Liver (tissue), 9 donors: ENCODE data around the gene SGTB. TPM values are rescaled to one million over a fixed set of nuclear protein-coding genes. Genes with fewer than 3 reads are reported as not detected.
A peak's percentile ranks its signal among the peaks of the same experiment; 100 is the strongest.
"Not testable (repeated sequence)": the region's sequence is repeated elsewhere in the genome, so short reads cannot be mapped to it uniquely, and the experiment has no call there.

Experiments
- DNase-seq: peaks from one replicate; pipeline ENCODE4 v3.0.0-alpha.2; 2017; ENCODE audit warnings: low spot score
- H3K27ac ChIP-seq, 2 donors: one replicate each; pipeline ENCODE4 v1.7.0; 2013; ENCODE audit warnings: inconsistent platforms in 2 of 2, low read length in 2 of 2, control low read depth in 1 of 2, low read depth in 1 of 2, mild to moderate bottlenecking in 1 of 2
- H3K27me3 ChIP-seq, 4 donors: one replicate each; pipeline versions ENCODE4 v1.6.1 to v1.7.0; 2013; ENCODE audit warnings: low read length in 3 of 4, inconsistent platforms in 1 of 4, mild to moderate bottlenecking in 1 of 4, moderate library complexity in 1 of 4; ENCODE audit not compliant: control insufficient read depth in 4 of 4, insufficient read depth in 4 of 4
- H3K36me3 ChIP-seq, 4 donors: one replicate each; pipeline versions ENCODE4 v1.6.1 to v1.7.0; 2013; ENCODE audit warnings: low read length in 3 of 4, mild to moderate bottlenecking in 3 of 4, low read depth in 1 of 4, moderate library complexity in 1 of 4; ENCODE audit not compliant: control insufficient read depth in 4 of 4, insufficient read depth in 3 of 4
- H3K4me1 ChIP-seq, 4 donors: one replicate each; pipeline versions ENCODE4 v1.6.1 to v1.7.0; 2013; ENCODE audit warnings: low read length in 3 of 4, mild to moderate bottlenecking in 3 of 4, moderate library complexity in 1 of 4; ENCODE audit not compliant: control insufficient read depth in 4 of 4, insufficient read depth in 4 of 4
- H3K4me3 ChIP-seq, 3 donors: one replicate each; pipeline versions ENCODE4 v1.6.1 to v1.7.0; 2013; ENCODE audit warnings: low read length in 3 of 3, control low read depth in 1 of 3, low read depth in 1 of 3, mild to moderate bottlenecking in 1 of 3
- H3K9ac ChIP-seq, 2 donors: one replicate each; pipeline ENCODE4 v1.7.0; 2013; ENCODE audit warnings: low read length in 2 of 2, mild to moderate bottlenecking in 2 of 2, moderate library complexity in 2 of 2, control low read depth in 1 of 2, low read depth in 1 of 2
- H3K9me3 ChIP-seq, 4 donors: one replicate each; pipeline versions ENCODE4 v1.6.1 to v1.7.0; 2013; ENCODE audit warnings: low read length in 3 of 4; ENCODE audit not compliant: control insufficient read depth in 4 of 4
- ATF3 ChIP-seq: IDR thresholded peaks from 2 replicates; pipeline ENCODE4 v1.6.1; 2016; ENCODE audit warnings: antibody characterized with exemption
- EGR1 ChIP-seq, 2 donors: IDR thresholded peaks; 2 replicates each; pipeline ENCODE4 v1.6.1; 2016 to 2018; ENCODE audit warnings: antibody characterized with exemption in 2 of 2, low read depth in 2 of 2
- FOXA1 ChIP-seq: IDR thresholded peaks from 2 replicates; pipeline ENCODE4 v1.6.1; 2016; ENCODE audit warnings: antibody characterized with exemption
- FOXA2 ChIP-seq: IDR thresholded peaks from 2 replicates; pipeline ENCODE4 v1.6.1; 2016; ENCODE audit warnings: antibody characterized with exemption
- GABPA ChIP-seq, 2 donors: IDR thresholded peaks in 1 of 2; conservative IDR thresholded peaks in 1 of 2; 2 replicates each; pipeline ENCODE4 v1.6.1; 2016; ENCODE audit warnings: antibody characterized with exemption in 2 of 2, mild to moderate bottlenecking in 1 of 2, moderate library complexity in 1 of 2
- HNF4A ChIP-seq, 2 donors: conservative IDR thresholded peaks; 2 replicates each; pipeline ENCODE4 v1.6.1; 2016; ENCODE audit warnings: antibody characterized with exemption in 2 of 2, mild to moderate bottlenecking in 2 of 2
- JUND ChIP-seq, 2 donors: IDR thresholded peaks; 2 replicates each; pipeline ENCODE4 v1.6.1; 2016; ENCODE audit warnings: antibody characterized with exemption in 2 of 2
- NR2F2 ChIP-seq: IDR thresholded peaks from 2 replicates; pipeline ENCODE4 v1.6.1; 2016; ENCODE audit warnings: antibody characterized with exemption
- SP1 ChIP-seq: IDR thresholded peaks from 2 replicates; pipeline ENCODE4 v1.6.1; 2018; ENCODE audit warnings: antibody characterized with exemption, mild to moderate bottlenecking
- YY1 ChIP-seq: IDR thresholded peaks from 2 replicates; pipeline ENCODE4 v1.6.1; 2016; ENCODE audit warnings: antibody characterized with exemption, mild to moderate bottlenecking
- ZBTB33 ChIP-seq: IDR thresholded peaks from 2 replicates; pipeline ENCODE4 v1.6.1; 2016; ENCODE audit warnings: antibody characterized with exemption
- WGBS: extraction: QIAGEN DNeasy Blood & Tissue Kit; methylation state at CpG from one replicate; pipeline ENCODE4 v1.1.7; 2013; 5-methylcytosine and 5-hydroxymethylcytosine counted together
- polyA plus RNA-seq, 2 donors: library from polyadenylated mRNA; stranded (reverse) in 1 of 2; unstranded in 1 of 2; fragments of 200-250 nt in 1 of 2; fragments of >200 nt in 1 of 2; fragmentation: Nextera tagmentation in 1 of 2; extraction: Ambion mirVana in 1 of 2; gene quantifications; one replicate each; pipeline versions ENCODE4 v1.2.1 to v1.2.3, GENCODE V29; 2013 to 2015
- total RNA-seq, 2 donors: library from RNA; depleted of rRNA; stranded (reverse); fragments of >200 nt; gene quantifications; one replicate each; pipeline ENCODE4 v1.2.3, GENCODE V29; 2014
- TF ChIP-seq, protein P1 (sequence below): fragments of 150-350 bp; IDR thresholded peaks from 2 replicates; pipeline ENCODE4 v1.5.1; 2017; ENCODE audit warnings: improper control_type of control experiment, low read depth, low read length; ENCODE audit not compliant: missing input control
- donor health status: healthy.
- donor health status: healthy.
- donor health status: healthy.
- donor health status: healthy.
- donor health status: healthy.

SGTB gene
- total and polyA plus RNA-seq, 4 donors, result 0.79 to 3.2 (median 1.9) TPM

DNA sequence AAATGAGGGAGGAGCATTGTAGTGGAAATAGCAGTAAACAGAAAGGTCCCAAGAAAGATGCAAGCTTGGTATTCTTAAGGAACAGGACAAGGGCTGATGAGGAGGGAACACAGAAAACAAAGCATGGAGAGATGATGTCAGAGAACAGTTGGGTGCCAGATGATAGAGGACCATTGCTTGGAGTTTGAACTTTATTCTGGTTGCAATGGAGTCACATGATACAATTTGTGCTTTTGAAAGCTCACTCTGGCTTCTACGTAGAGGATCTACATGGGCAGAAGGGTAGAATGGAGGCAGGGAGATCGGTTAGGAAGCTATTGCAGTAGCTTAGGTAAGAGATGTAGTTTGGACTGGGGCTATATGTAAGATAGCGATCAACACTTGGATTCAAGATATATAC lies 39.8 kb downstream of the SGTB start:
- Histone ChIP-seq H3K4me3 (no peak overlapping the region), H3K27me3 (no peaks in the 10 kb centered on the region), H3K9ac (no peak overlapping the region), H3K4me1 (peaks cover 0 to 4% (median under 1%) of the 10 kb centered on the region in 4 donors), H3K27ac (no peak overlapping the region), H3K9me3 (no peaks in the 10 kb centered on the region), H3K36me3 (peaks cover 0 to 2% (median under 1%) of the 10 kb centered on the region in 4 donors)
- DNase-seq, result no peak
- TF ChIP-seq ZBTB33, result no peak
- TF ChIP-seq HNF4A (conservative IDR thresholded peaks at IDR 0.05), result peak in 1 of 2 donors; percentile 26
- 74% methylated on average over 3 of the region's 3 CpGs for WGBS

DNA sequence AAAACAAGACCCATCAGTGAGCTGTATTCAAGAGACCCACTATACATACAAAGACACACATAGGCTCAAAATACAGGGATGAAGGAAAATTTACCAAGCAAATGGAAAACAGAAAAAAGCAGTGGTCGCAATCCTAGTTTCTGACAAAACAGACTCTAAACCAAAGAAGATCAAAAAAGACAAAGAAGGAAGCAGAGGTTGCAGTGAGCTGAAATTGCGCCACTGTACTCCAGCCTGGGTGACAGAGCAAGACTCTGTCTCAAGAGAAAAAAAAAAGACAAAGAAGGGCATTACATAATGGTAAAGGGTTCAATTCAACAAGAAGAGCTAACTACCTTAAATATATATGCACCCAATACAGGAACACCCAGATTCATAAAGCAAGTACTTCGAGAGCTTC lies 45.9 kb downstream of the SGTB start:
- H3K4me1 ChIP-seq, H3K9me3 ChIP-seq, H3K36me3 ChIP-seq, H3K27ac ChIP-seq, DNase-seq, H3K9ac ChIP-seq, H3K4me3 ChIP-seq, H3K27me3 ChIP-seq: not testable (repeated sequence)
- WGBS, result 91% methylated on average over 3 of the region's 3 CpGs

DNA sequence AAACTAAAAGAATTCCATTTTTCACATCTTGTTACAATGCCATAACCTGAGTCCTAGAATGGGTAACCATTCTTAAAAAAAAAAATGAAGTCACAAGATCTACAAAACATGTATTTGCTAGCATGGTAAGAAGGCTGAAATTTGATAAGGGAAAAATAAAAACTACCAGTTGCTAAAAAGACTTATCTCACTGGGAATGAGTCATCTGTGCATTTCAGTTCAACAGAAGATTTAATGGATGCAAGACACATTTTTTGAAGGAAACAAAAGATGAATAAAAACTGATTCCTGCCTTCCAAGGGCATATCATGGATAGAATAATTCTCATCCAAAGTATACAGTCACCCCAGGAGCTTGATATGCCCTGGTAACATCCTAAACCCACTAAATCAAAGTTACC lies 47.2 kb downstream of the SGTB start:
- no peak overlapping the region for H3K9ac ChIP-seq
- no peaks in the 10 kb centered on the region for H3K9me3 ChIP-seq
- TF ChIP-seq ZBTB33, result no peak
- no peak for TF ChIP-seq JUND (IDR thresholded peaks at IDR 0.05)
- TF ChIP-seq HNF4A (conservative IDR thresholded peaks at IDR 0.05), result no peak
- TF ChIP-seq, protein P1, sequence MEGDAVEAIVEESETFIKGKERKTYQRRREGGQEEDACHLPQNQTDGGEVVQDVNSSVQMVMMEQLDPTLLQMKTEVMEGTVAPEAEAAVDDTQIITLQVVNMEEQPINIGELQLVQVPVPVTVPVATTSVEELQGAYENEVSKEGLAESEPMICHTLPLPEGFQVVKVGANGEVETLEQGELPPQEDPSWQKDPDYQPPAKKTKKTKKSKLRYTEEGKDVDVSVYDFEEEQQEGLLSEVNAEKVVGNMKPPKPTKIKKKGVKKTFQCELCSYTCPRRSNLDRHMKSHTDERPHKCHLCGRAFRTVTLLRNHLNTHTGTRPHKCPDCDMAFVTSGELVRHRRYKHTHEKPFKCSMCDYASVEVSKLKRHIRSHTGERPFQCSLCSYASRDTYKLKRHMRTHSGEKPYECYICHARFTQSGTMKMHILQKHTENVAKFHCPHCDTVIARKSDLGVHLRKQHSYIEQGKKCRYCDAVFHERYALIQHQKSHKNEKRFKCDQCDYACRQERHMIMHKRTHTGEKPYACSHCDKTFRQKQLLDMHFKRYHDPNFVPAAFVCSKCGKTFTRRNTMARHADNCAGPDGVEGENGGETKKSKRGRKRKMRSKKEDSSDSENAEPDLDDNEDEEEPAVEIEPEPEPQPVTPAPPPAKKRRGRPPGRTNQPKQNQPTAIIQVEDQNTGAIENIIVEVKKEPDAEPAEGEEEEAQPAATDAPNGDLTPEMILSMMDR, result no peak
- DNase-seq, result no peak
- no peaks in the 10 kb centered on the region for H3K4me1 ChIP-seq
- H3K4me3 ChIP-seq, result no peak overlapping the region
- peaks cover 0 to 4% (median 2%) of the 10 kb centered on the region in 4 donors for H3K36me3 ChIP-seq
- no peaks in the 10 kb centered on the region for H3K27me3 ChIP-seq
- H3K27ac ChIP-seq, result no peak overlapping the region

DNA sequence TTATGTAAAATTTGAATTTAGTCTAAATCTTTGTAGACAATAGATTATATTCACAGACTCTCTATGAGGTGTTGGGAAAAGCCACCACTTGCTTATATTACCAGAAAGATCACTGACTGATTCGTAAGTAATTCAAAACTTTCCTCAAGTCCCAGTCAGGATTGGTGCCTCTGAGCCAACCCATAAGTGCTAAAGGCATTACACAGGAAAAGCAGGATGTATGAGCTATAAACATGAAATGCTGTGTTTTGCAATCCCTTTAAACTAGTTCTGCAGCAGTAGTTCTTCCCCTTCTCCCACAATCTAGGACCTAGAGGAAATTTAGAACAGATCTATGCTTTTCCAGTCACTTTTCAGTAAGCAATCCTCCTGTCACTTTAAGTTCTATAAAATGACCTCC lies 49.1 kb downstream of the SGTB start:
- Histone ChIP-seq H3K27me3 (no peaks in the 10 kb centered on the region), H3K9ac (no peak overlapping the region), H3K27ac (no peak overlapping the region), H3K4me1 (no peaks in the 10 kb centered on the region), H3K4me3 (no peak overlapping the region), H3K36me3 (peaks cover 0 to 4% (median 4%) of the 10 kb centered on the region in 4 donors), H3K9me3 (no peaks in the 10 kb centered on the region)
- WGBS, result 95% methylated on average over 1 of the region's 1 CpG
- DNase-seq, result no peak
- TF ChIP-seq NR2F2 (no peak), ATF3 (no peak), SP1 (no peak), HNF4A (conservative IDR thresholded peaks at IDR 0.05) (no peak), FOXA2 (no peak), EGR1 (IDR thresholded peaks at IDR 0.05; ENCODE audit: low read depth in 2 of 2) (no peak), YY1 (no peak), GABPA (IDR thresholded peaks at IDR 0.05 in 1 of 2, conservative IDR thresholded peaks at IDR 0.05 in 1 of 2) (no peak), ZBTB33 (no peak), JUND (IDR thresholded peaks at IDR 0.05) (no peak), FOXA1 (no peak)
- TF ChIP-seq, protein P1, result no peak
